Measurements from ENCODE around the gene ADK. TPM values are rescaled to one million over a fixed set of nuclear protein-coding genes. Genes with fewer than 3 reads are reported as not detected.

Gene ADK
- total and polyA plus RNA-seq, 2 donors (not counting 3 experiments of a cell fraction or from before 2014, with no cell fraction given) = 11.7 to 46.5 TPM

DNA sequence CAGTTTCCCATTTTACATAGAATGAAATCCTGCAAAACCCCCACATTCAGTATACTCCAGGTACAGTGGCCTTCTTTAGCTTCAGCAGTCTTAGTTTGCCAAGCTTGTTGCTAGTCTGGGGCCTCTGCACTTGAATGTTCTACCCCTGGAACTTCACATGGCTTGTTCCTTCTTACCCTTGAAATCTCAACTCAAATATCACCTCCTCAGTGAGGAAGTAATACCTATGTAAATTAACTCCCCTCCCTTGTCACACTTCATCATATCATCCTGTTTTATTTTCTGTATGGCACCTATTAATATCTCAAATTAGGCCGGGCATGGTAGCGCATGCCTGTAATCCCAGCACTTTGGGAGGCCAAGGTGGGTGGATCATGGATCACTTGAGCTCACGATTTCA, 511.6 kb downstream of the ADK start:
- POLR2A ChIA-PET = no interaction called here
- intact Hi-C loops (cut with micrococcal nuclease) = no loop called here
- CTCF ChIA-PET = interaction anchor here (1.3 to 2.3 kb wide), 2 partner anchors 16 to 19 kb away, joined by 5 to 8 read pairs; no protein-coding TSS in a partner anchor

More for the DNA sequence above, 511.6 kb downstream of the ADK start:
- Histone ChIP-seq H3K4me1 (ENCODE audit: control insufficient read depth, extremely low read depth, insufficient read depth, low read length) (no peaks in the 10 kb centered on the region), H3K9me1 (replicated peaks; ENCODE audit: control insufficient read depth, extremely low read depth, insufficient read depth, low read length) (no peaks in the 10 kb centered on the region), H3K27ac (ENCODE audit: insufficient read depth, low read depth, low read length) (no peak overlapping the region), H3K27me3 (ENCODE audit: control insufficient read depth in 2 of 2, insufficient read depth in 2 of 2, low read length in 2 of 2) (no peaks in the 10 kb centered on the region), H2AFZ (ENCODE audit: low read depth, low read length) (no peak overlapping the region), H3K9ac (replicated peaks; ENCODE audit: extremely low read depth, insufficient read depth, low read length) (no peak overlapping the region), H3K4me3 (replicated peaks in 1 of 3; ENCODE audit: insufficient read depth in 1 of 3, low read depth in 1 of 3, low read length in 3 of 3) (no peak overlapping the region), H3K9me3 (replicated peaks; ENCODE audit: control insufficient read depth, insufficient read depth, low read length) (no peaks in the 10 kb centered on the region), H4K20me1 (replicated peaks; ENCODE audit: control insufficient read depth, extremely low read depth, insufficient read depth, low read length) (no peaks in the 10 kb centered on the region), H3K36me3 (ENCODE audit: control insufficient read depth in 2 of 2, extremely low read depth in 1 of 2, insufficient read depth in 2 of 2, low read length in 2 of 2) (no peaks in the 10 kb centered on the region), H3K79me2 (ENCODE audit: control insufficient read depth, insufficient read depth, low read length) (no peaks in the 10 kb centered on the region), H3K4me2 (ENCODE audit: insufficient read depth, low read length) (no peak overlapping the region)
- FAIRE-seq (no peak), DNase-seq (ENCODE audit: low read depth, low spot score) (no peak)
- TF ChIP-seq, protein P1, sequence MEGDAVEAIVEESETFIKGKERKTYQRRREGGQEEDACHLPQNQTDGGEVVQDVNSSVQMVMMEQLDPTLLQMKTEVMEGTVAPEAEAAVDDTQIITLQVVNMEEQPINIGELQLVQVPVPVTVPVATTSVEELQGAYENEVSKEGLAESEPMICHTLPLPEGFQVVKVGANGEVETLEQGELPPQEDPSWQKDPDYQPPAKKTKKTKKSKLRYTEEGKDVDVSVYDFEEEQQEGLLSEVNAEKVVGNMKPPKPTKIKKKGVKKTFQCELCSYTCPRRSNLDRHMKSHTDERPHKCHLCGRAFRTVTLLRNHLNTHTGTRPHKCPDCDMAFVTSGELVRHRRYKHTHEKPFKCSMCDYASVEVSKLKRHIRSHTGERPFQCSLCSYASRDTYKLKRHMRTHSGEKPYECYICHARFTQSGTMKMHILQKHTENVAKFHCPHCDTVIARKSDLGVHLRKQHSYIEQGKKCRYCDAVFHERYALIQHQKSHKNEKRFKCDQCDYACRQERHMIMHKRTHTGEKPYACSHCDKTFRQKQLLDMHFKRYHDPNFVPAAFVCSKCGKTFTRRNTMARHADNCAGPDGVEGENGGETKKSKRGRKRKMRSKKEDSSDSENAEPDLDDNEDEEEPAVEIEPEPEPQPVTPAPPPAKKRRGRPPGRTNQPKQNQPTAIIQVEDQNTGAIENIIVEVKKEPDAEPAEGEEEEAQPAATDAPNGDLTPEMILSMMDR (IDR thresholded peaks at IDR 0.05; ENCODE audit: extremely low read depth in 1 of 2, insufficient read depth in 1 of 2, low read depth in 1 of 2, low read length in 2 of 2) = no peak
- TF ChIP-seq EZH2 (IDR thresholded peaks at IDR 0.05; ENCODE audit: borderline replicate concordance, low read depth, low read length, severe bottlenecking) = no peak
- TF ChIP-seq MYC (IDR thresholded peaks at IDR 0.05; ENCODE audit: low read depth, low read length) = no peak
- no peak for TF ChIP-seq FOS (IDR thresholded peaks at IDR 0.05; ENCODE audit: borderline replicate concordance, insufficient read depth, low read length)
- TF ChIP-seq, protein P2, sequence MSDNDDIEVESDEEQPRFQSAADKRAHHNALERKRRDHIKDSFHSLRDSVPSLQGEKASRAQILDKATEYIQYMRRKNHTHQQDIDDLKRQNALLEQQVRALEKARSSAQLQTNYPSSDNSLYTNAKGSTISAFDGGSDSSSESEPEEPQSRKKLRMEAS (IDR thresholded peaks at IDR 0.05; ENCODE audit: insufficient read depth, insufficient read length) = no peak
- no peak for TF ChIP-seq JUN (IDR thresholded peaks at IDR 0.05; ENCODE audit: borderline replicate concordance, insufficient read depth, insufficient read length, low read depth)
- no peak for TF ChIP-seq POLR2A (IDR thresholded peaks at IDR 0.05; ENCODE audit: low read depth, low read length)
- TF ChIP-seq POLR2AphosphoS5 (IDR thresholded peaks at IDR 0.05; ENCODE audit: insufficient read depth, low read depth, low read length) = no peak
- TF ChIP-seq GATA2 (IDR thresholded peaks at IDR 0.05; ENCODE audit: insufficient read depth, insufficient read length, low read depth, low read length) = no peak
- no TSS peak for BruUV-seq (replicated peaks)
- dilution Hi-C loops (cut with MboI; ENCODE audit: extremely low pct_ligation_motif_present, low sequenced_read_pairs) = no loop called here

Measured in endothelial cell of umbilical vein (primary cell).